GM19351 (cell line): ENCODE measurements around the gene CYP46A1.

Experiments
- ATAC-seq: cut with Tn5 transposase; IDR thresholded peaks from one replicate; pipeline ENCODE4 v1.9.1; 2021; ENCODE audit warnings: mild to moderate bottlenecking, moderate library complexity; ENCODE audit not compliant: unreplicated experiment

Gene CYP46A1

DNA sequence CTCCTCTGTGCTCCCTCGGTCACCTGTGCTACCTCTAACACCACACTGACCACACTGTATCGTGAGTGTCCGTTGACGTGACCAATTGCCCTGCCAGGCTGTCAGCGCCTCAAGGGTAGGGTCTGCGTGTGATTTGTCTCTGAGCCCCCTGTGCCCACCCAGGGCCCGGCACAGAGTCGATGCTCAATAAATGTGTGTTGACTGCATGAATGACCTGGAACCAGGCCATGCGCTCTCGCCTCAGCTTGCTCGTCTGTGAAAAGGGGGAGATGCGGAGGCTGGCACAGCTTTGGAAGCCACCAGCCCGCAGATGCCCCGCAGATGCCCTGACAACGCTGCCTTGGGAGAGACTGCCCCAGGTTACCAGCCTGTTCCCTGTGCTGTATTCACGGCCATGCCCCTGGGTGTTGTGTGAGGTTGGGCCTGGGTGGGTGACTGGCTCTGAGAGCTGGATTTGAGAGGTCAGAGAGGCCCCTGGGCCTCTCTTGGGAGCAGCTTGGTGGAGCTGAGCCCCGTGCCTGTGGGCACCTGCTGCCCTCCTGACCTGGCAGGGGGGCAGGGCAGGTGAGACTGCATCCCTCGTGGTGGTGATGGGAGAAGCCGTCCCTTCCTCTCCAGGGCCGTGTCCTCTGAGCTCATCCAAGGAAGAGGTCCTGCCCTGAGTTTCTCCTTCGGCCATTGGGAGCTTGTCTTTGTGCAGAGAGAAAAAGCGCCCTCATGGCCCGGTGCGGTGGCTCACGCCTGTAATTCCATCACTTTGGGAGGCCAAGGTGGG, 43.2 kb downstream of the CYP46A1 start:
- no peak for ATAC-seq

DNA sequence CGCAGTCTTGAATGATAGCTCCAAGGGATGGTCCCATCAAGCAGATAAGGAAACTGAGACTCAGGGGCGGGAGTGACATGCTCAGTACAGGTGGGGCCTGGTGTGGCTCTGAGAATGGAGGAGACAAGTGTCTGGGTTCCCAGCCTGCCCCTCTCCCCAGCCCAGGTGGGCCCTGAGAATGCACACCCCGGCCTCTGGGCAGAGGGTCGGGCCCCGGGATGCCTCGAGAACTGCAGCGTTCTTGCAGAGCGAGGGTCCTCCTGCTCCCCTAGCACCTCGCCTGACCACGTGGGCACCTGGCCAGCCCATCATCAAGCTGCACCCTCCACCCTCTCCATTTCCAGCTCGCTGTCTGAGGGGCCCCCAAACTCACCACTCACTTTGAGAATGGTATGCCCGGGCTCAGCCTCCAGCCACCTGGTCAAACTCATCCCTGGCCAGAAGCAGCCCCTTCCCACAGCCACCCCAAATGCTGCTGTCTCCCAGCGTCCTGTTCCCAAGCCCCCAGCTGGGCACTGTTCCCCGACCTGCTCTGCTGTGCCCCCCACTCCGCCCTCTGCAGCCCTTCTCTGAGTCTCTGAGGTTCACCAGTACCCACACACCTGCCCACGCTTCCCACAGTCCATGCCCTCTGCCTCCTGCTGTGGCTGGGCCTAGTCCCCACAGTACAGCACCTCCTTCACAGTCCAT, 44.3 kb downstream of the CYP46A1 start:
- no peak for ATAC-seq

DNA sequence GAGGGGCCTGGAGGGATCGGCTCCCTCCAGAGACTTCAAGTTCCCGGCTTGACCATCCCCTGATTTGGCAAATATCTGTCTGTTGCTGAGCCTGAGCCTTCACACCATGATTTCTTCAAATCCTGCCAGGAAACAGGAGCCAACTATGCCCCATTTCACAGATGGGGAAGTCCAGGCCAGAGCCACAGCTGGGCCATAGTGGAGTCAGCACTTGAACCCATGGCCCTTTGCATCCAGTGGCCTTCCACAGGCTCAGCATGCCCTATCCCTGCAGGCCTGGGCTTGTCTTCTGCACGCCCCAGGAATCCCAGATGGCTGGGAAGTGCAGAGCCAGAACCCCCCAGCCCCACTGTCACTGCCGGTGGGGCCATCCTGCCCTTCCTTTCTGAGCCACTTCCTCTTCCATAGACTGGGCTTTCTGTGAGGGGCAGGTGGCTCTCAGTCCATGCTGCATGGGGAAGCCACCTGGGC, 44.9 kb downstream of the CYP46A1 start:
- ATAC-seq = no peak

DNA sequence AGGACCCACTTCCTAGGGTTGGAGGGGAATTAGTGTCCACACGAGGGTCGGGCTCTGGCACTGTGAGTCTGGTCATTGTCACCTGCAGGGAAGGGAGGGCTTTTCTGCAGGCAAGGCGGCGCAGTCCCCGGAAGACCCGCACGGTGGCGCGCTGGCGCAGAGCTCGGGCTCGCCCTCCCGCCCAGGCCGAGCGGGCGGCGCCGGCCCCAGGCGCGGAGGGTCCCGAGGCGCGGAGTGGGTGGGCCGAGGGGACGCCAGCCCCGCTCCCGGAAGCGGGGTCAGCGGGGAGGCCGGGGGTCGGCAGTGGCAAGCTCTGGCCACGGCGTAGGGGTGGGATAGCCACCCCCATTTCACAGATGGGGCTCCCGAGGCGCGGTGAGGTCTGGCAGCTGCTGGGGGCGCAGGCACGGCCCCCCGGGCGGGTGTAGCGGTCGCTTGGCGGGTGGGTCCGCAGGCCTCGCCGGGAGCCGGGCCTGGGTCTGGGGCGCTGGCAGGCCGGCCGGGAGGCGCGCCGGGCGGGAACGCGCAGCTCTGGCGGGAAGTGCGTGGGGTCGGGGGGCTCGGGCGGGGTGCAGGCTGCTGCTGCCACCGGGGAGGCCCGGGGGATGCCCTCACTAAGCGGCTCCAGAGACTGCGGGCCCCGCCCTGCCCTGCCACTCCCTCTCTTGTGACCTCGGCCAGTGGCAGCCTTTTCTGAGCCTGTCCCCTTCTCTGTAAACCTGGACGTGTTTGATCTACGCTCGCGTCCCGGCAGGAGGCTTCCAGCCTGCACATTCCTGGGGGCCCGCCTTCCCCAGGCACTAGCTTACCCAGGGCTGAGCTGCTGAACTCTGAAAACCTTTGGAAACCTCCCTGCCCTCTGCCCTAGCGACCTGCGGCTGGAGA, 46.1 kb downstream of the CYP46A1 start:
- ATAC-seq = peak; percentile 78

DNA sequence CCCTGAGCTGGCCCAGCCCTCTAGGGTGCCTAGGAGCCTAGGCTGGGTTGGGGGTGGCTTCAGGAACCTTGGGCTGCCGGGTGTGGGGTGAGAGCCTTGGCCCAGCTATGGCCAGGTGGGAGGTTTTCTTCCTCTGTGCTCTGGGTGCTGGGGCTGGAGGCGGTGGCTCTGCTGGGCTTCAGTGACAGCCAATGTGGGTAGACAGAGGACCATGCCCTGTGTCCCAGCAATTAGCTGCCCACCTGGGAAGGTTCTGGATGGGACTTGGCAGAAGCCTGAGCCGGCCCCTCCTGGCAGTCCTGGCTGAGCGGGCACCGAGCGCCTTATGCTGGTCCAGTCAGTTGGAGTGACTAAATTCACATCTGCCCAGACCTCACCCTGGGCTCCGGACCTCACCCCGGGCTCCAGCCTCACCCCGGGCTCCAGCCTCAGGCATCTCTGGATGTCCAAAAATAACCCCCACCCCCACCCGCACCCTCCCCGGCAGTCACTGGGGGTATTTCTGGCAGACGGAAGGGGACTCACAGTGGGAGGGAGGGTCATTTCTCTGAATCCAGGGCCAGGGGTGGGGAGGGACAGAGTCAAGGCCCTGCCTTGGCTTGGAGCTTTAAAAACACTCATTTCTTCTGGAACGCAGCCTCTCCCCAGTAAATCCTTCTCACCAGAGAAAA, 46.9 kb downstream of the CYP46A1 start:
- ATAC-seq = no peak

DNA sequence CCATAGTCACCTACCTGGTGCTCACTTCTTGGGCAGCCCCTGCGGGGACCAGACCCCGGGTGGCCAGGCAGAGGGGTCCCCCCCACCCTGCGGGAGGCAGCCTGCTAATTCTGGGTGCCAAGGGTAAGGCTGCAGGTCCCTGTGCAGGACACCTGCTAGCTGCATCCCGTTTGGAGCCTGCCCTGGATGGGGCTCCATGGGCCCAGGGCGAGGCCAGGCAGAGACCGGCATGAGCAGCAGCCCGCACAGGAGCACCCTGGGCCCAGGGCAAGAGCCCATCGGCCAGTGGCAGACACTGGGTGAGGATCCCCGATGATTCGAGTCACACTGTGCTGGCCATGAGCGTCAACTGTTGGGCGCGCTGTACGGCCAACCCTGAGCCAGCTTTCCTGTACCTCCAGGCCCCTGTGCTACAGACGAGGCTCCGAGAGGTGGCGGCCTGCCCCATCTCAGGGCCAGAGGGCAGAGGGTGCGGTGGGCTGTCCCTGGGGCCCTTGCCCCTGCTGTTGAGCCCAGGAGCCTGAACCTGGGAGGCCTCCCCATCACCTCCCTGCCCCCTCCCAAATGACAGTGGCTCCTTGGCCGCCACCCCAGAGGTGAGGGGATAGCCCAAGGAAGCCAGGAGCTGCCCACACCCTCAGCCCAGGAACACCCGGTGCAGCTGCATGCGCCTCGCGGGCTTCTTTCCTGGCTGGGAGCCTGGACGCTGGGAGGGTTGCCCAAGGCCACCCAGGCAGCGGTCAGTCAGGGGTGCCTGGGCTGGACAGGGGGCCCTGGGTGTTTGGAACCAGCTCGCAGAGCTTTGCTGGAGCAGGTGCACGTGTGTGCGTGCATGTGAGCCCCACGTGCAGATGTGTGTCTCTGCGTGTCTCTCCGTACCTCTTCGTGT, 47.7 kb downstream of the CYP46A1 start:
- no peak for ATAC-seq

DNA sequence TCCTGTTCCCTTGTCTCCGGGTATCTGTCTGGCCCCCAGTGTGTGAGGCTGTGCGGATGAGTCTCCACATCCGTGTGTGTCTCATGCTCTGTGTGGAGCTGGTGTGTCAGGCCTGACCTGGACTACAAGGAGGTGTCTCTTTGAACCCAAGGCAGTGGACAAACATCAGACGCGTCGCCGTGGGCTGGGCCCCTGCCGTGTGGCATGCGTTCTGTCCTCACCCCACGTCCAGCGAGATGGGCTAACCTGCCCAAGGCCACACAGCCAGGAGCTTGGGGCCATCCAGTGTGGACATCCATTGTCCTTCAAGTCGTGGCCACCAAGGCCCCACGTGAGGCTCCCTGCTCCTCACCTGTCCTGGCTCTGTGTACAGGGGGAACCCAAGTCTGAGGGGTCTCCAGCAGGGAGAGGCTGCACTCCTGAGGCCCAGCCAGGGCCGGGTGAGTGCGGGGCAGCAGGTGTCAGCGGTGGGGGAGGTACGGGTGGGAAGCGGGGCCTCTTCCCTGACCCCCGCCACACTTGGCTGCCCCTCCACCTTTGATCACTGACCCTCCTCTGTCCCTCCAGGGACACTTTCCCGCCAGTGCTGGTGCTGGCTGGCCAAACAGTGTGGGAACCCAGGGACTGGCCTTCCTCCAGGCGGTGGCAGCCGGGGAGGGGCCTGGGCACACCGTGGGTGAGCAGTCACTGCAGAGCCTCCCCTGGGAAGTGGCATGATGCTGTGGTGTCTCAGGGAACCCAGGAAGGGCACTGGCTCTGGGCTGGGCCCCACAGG, 48.5 kb downstream of the CYP46A1 start:
- no peak for ATAC-seq

DNA sequence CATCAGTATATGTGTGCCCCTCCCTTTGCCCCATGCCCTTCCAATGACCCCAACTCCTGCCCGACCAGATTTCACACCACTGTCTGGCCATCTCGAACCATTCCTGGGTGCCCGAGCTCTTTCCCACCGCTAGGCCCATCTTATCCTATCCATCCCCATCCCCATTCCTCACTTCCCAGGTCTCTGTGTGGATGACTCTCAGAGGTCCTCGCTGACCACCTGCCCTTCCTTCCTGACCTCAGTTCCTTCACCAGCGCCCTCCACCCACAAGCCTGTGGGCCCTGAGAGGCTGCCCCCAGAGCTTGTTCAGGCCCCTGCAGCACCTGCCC, 49.1 kb downstream of the CYP46A1 start:
- no peak for ATAC-seq

DNA sequence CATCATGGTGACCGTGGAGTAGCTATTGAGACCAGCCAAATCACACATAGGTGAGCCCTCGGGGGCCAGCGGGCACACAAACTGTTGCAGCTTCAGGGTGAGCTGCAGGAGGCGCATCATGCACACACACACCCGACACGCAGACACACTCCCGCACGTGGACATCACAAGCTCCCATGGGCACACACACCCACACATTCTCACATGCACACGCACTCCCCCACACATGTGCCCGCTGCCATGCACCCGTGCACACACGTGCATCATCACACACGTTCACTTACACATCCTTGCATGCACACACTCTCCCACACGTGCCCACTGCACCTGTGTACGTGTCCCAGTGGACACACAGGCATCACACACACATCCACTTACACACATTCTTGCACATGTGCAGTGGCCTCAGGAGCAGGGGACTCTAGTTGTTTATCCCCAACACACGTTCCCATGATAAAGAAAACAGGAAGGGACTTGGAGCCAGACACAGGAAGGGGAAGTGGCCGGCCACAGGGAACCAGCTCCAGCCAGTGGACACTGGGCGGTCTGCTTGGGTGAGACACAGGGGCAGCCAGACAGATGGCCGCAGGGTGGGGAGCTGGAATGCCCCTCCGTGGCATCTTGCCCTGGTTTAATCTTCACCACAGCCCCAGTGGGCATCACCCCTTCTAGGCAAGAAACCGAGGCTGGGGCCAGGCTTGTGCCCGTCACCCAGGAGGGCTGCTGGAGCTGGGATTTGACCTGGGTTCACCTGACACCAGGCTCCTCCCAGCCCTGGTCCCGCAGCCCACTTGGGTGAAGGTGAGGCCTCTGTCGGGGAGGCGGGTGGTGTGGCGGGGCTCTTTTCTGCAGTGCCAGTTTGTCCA, 49.7 kb downstream of the CYP46A1 start:
- no peak for ATAC-seq

DNA sequence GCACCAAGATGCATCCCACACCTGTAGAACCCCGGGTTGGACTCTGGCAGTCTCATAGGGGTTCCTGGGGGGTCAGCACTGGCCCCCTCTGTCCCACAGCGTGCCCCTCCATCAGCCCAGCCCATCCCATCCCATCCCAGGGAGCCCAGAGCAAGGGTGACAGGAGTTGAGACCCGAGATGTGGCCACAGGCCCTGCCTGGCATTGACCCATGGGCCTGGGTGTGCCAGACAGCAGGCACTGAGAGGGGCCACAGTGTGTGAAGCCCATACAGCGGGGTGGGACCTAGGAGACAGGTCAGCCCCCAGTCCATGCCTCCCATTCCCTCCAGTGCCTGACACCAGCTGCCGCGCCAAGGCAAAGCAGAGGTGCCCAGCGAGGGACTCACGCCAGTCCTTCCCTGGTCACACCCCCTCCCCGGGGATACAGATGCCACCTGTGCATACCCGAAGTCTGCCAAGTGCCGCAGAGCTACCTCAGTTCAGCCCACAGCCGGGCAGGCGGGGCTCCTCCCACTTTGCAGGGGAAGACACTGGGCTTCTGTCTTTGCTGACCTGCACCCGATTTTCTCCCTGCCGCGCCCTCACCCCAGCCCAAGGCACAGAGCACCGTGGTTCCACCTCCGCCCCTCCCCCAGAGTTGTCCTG, 50.4 kb downstream of the CYP46A1 start:
- ATAC-seq = no peak

DNA sequence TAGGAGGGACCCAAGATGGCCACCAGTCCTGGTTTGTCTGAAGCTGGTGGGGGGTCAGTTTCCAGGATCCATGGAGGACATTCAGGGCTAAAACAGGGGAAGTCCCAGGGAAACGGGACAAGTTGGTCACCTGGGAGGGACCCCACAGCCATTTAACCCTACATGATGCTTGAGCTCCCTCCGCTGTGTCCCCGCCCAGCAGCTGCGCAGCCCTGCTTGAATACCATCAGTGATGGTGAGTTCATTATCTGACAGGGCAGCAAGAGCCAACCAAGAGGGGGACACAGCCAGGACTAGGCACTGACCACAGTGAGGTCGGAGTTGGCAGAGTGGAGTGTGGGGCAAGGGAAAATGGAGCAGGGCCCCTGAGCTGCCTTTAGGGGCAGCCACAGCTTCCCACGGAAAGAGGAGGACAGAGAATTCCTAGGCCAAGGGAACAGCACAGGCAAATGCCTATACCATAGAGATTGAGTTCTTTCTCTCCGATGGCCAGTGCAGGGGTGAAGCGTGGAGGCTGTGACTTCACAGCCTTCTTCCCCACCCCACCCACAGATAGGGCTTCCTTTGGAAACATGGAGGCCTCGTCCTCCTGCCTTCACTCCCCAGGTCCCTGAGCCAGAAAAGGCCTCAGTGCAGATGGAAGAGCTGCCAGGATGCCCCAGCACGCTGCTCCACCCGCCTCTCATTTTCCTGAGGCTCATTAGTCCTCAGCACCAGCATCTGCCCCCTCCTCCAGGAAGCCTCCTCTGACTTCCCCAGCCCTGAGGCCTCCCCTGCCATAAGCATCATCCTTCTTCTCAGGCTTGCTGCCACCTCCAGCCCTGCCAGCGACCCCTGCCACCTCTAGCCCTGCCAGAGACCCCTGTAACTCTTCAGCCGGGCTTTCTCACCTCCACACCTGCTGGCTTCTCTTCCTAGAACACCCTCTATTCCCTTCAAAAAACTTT, 51.4 kb downstream of the CYP46A1 start:
- no peak for ATAC-seq

DNA sequence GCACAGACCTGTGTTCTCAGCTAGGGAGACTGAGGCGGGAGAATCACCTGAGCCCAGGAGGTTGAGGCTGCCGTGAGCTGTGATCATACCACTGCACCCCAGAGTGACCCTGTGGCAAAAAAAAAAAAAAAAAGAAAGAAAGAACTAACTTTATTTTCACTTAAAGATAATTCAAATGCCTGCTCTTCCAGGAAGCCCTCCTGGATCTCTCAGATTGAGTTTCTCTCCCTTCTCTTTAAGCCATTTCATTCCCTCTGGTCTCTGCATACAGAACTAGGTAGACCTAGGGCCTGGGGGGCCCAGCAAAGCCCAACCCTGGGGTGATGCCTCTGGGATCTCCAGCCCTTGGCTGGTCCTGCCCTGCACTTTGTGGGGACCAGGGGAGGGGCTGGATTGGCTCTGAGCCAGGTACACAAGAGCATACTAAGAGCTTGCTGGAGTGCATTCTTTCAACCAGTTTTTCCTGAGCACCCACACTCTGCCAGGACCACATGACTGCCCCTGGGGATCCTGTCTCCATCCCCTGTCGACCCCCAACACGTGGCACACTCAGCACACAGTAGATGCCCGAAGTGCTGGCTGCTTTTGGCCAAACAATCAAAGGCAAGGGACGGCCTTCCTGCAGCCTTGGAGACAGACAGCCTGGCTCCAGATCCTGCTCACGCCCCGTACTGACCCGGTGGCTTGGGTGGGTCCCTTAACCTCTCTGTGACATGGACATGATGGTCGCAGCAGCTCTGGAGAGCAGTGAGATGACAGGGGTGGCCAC, 52.7 kb downstream of the CYP46A1 start:
- no peak for ATAC-seq

DNA sequence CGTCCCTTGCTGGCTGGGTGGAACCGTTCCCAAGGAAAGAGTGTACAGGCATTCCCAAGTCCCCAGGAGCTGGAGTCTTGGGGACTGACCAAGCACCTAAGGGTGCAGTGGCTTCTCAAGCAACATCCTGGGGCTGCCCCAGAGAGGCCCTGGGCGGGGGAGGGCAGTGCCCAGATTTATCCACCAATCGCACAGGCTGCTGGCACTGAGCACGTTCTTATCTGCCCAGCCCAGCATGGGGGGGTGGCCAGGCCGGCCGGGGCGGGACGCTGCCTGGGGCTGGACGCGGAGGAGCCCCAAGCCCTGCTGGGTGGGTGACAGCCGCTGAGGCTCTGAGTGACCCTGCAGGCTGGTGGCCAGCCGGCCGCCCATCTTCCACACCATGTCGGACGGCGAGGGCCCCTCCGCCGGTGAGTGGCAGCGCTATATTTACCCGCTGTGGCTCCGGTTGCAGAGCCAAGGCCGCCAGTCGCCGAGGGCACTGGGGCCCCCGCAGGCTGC, 53.4 kb downstream of the CYP46A1 start:
- no peak for ATAC-seq

DNA sequence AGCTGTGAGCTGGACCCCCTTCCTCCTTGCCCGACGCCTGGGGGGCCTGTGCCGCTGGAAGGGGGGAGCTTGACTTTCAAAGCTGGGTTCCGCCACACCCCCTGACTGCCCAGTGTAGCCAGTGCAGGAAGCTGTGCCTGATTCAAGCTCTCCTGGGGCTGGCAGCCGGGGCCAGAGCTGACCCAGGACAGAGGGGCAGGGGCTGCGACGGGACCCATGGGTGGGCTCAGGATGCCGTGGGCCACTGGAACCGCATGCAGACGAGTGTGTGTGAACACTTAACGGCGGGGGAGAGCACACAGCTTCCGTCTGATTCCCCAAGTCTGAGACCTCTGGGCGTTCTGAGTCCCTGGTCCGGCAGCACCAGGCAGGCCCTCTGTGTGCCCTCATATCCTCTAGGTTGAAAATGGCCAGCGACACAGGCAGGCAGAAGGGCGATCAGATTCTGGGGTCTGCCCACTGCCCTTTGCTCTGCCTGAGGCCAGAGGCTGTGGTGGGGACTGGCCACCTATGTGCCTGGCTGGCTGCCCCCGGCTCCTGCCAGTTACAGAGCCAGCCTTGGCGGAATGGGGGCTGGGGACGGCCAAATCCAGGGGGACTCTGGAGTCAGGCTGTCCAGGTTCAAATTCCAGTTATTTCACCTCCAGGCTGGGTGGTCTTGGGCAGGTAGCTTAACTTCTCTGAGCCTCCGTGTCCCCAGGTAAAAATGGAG, 54.0 kb downstream of the CYP46A1 start:
- no peak for ATAC-seq

DNA sequence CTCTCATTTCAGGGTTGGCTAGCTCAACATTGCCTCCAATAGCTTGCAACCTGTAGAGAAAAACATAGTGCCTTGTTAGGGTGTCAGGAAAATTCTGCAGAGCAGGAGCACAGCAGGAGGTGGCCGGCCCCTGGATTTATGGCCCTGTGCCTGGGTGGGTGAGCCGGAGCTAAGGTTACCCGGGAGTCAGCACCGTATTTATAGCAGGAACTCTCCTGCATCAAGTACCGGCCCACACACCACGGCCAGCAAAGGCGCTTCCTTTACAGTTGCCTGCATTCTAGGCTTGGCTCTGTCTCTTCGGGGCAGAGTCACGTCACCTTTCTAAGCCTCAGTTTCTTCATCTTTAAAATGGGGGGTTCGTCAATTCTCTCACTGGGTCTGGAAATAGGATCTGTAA, 56.3 kb downstream of the CYP46A1 start:
- no peak for ATAC-seq
